ENCODE results near the gene CHD9.
"Not testable (repeated sequence)": the region's sequence is repeated elsewhere in the genome, so short reads cannot be mapped to it uniquely, and the experiment has no call there.

Gene CHD9

DNA sequence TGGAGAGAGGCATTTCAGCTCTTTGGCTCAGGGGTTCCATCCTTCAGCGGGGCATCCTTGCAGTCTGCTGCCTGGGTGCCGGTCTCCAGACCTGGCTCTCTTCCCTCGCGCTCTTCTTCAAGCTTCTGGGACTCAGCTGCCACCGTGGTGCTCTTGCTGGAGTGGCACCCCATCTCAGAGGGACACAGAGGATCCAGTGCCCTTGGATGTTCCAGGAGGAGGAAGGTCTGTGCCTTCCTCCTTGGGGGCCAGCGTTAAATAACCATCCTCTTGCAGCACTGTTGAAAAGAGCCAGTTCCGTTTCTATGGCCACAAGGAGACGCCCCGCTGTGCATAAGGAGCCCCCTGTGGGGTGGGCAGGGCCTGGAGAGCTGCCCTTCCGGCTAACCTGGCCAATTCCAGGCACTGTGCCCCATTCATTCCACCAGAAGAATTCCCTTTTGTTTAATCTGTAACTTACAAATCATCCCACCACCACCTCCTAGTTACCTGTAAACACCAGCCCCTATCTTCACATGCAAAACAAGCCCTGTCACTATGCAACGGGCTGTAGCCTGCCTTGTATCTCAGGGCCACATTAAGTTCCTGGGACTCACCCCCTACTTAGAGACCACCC, 10.7 kb upstream of the CHD9 start:
- TF ChIP-seq, protein P1, sequence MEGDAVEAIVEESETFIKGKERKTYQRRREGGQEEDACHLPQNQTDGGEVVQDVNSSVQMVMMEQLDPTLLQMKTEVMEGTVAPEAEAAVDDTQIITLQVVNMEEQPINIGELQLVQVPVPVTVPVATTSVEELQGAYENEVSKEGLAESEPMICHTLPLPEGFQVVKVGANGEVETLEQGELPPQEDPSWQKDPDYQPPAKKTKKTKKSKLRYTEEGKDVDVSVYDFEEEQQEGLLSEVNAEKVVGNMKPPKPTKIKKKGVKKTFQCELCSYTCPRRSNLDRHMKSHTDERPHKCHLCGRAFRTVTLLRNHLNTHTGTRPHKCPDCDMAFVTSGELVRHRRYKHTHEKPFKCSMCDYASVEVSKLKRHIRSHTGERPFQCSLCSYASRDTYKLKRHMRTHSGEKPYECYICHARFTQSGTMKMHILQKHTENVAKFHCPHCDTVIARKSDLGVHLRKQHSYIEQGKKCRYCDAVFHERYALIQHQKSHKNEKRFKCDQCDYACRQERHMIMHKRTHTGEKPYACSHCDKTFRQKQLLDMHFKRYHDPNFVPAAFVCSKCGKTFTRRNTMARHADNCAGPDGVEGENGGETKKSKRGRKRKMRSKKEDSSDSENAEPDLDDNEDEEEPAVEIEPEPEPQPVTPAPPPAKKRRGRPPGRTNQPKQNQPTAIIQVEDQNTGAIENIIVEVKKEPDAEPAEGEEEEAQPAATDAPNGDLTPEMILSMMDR (IDR thresholded peaks at IDR 0.05; ENCODE audit: low read length): no peak
- no peak for TF ChIP-seq EZH2 (IDR thresholded peaks at IDR 0.05; ENCODE audit: borderline replicate concordance, low read length)
- Histone ChIP-seq H4K20me1 (ENCODE audit: insufficient read depth, low read length) (no peaks in the 10 kb centered on the region), H3K9me2 (ENCODE audit: low read depth, low read length) (no peaks in the 10 kb centered on the region), H3K9me3 (ENCODE audit: low read length) (no peaks in the 10 kb centered on the region), H3K4me2 (ENCODE audit: low read length) (no peak overlapping the region), H3K27ac (ENCODE audit: low read depth, low read length, poor library complexity, severe bottlenecking) (no peak overlapping the region), H3K4me3 (ENCODE audit: low read depth, low read length, poor library complexity, severe bottlenecking) (no peak overlapping the region), H3K36me3 (ENCODE audit: insufficient read depth, low read length) (no peaks in the 10 kb centered on the region), H2AFZ (ENCODE audit: low read length) (no peak overlapping the region), H3K9ac (ENCODE audit: low read length) (no peak overlapping the region), H3K4me1 (ENCODE audit: insufficient read depth, low read length, severe bottlenecking) (no peaks in the 10 kb centered on the region), H3F3A (ENCODE audit: insufficient read depth, low read length) (no peaks in the 10 kb centered on the region), H3K79me2 (ENCODE audit: insufficient read depth, low read length) (no peaks in the 10 kb centered on the region), H3K27me3 (ENCODE audit: insufficient read depth, low read length) (peaks cover 10% of the 10 kb centered on the region; the same call in 1 of the 2 replicates)

- Histone ChIP-seq H3K9ac (ENCODE audit: low read length) (no peak overlapping the region), H3F3A (ENCODE audit: insufficient read depth, low read length) (no peaks in the 10 kb centered on the region), H3K27ac (ENCODE audit: low read depth, low read length, poor library complexity, severe bottlenecking) (no peak overlapping the region), H3K4me1 (ENCODE audit: insufficient read depth, low read length, severe bottlenecking) (no peaks in the 10 kb centered on the region), H3K4me2 (ENCODE audit: low read length) (no peak overlapping the region), H3K9me3 (ENCODE audit: low read length) (no peaks in the 10 kb centered on the region), H3K9me2 (ENCODE audit: low read depth, low read length) (no peaks in the 10 kb centered on the region), H3K4me3 (ENCODE audit: low read depth, low read length, poor library complexity, severe bottlenecking) (no peak overlapping the region), H2AFZ (ENCODE audit: low read length) (no peak overlapping the region), H3K79me2 (ENCODE audit: insufficient read depth, low read length) (no peaks in the 10 kb centered on the region), H3K36me3 (ENCODE audit: insufficient read depth, low read length) (no peaks in the 10 kb centered on the region), H4K20me1 (ENCODE audit: insufficient read depth, low read length) (no peaks in the 10 kb centered on the region), H3K27me3 (ENCODE audit: insufficient read depth, low read length) (peaks cover 10% of the 10 kb centered on the region; the same call in 1 of the 2 replicates)
- no peak for TF ChIP-seq EZH2 (IDR thresholded peaks at IDR 0.05; ENCODE audit: borderline replicate concordance, low read length)
- TF ChIP-seq, protein P1 (IDR thresholded peaks at IDR 0.05; ENCODE audit: low read length): no peak
These were observed 9.2 kb upstream of the CHD9 start for GRCh38 chr16:53045341-53046220.

GRCh38 chr16:53047515-53047914, 7.3 kb upstream of the CHD9 start:
- not testable (repeated sequence) for H3K4me1 ChIP-seq (ENCODE audit: insufficient read depth, low read length, severe bottlenecking); H3K79me2 ChIP-seq (ENCODE audit: insufficient read depth, low read length); H4K20me1 ChIP-seq (ENCODE audit: insufficient read depth, low read length); H3K4me3 ChIP-seq (ENCODE audit: low read depth, low read length, poor library complexity, severe bottlenecking); H3K4me2 ChIP-seq (ENCODE audit: low read length); H2AFZ ChIP-seq (ENCODE audit: low read length); H3F3A ChIP-seq (ENCODE audit: insufficient read depth, low read length); H3K9me2 ChIP-seq (ENCODE audit: low read depth, low read length); H3K9ac ChIP-seq (ENCODE audit: low read length); H3K27ac ChIP-seq (ENCODE audit: low read depth, low read length, poor library complexity, severe bottlenecking); H3K9me3 ChIP-seq (ENCODE audit: low read length); H3K36me3 ChIP-seq (ENCODE audit: insufficient read depth, low read length)
- H3K27me3 ChIP-seq (ENCODE audit: insufficient read depth, low read length): peaks cover 10% of the 10 kb centered on the region; the same call in 1 of the 2 replicates

All from OCI-LY1 (cell line).